DMS 273 (cell line): ENCODE results near the gene UVRAG.

ENCODE experiments used
- DNase-seq: peaks from one replicate; lab custom pipeline; 2025; ENCODE audit not compliant: unreplicated experiment; lab: John Stamatoyannopoulos, UW

The UVRAG gene

DNA sequence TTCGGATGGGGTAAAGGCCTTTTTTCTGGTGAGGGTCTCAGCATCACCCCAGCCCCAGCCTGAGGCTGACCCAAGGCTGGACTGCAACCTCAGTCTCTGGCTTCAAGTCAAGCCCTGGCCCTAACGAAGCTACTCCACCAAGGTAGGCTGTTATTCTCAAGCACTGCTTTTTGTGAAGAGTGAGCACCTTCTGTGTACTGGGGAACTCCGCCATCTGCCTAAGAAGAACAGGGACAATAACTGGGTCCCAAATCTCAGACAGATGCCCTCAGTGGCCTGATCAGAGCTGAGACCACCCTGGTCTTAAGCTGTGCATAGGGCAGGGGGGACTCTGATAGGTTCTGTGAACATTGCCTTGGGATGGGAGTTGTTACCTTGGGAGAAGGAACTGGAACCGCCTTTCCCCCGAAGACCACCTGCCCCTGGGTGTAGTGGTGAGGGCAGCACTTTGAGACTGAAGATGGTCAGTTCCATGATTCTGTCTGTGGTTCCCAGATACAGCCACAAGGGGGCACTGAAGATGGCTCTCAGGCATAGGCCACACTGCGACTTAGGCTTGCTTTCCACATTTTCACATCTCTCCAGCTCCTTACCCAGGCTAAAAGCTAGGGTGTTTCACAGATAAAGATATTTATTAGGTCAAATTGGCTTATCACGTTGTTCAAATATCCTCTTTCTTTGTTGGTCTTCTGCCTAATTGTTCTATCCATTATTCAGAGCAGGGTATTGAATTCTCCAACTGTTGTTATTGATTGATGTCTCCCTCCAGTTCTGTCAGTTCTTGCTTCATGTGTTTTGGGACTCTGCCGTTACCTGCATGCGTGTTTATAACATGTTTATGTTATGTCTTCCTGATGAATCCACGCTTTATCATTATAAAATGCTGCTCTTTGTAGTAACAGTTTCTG lies 11.8 kb upstream of the UVRAG start:
- peak; percentile 68 for DNase-seq

DNA sequence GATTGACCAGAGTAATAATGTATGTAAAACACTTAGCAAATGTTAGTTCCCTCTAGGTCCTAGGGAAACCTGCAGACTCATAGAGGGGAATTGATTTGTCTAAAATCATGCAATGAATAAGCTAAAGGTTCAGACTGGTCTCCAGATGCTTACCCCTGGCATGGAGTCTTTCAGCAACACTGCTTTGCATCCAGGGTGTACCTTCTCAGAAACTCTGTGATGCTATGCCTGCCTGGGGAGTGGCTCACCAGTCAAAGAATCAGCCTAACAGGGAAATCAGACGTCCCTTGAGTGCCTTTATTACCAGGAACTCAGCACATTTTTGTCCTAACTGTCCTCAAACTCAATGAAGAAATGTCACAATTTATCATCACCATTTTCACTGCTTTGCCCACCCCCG lies 5.9 kb upstream of the UVRAG start:
- no peak for DNase-seq

DNA sequence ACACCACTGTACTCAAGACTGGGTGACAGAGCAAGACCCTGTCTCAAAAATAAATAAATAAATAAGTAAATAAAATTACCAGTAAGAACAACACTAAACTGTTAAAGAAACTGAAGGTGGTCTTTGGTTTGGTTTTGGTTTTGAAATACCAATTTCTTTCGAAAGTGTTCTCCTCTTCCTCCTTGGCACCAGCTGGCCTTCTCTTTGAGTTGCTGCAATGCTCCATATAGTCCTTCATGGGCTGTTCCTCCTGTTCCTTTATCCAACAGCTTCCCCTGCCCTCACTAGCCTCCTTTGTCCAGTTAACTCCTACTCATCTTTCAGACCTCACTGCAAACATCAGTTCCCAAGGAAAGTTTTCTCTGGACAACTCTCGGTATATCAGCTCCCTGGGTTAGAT lies 5.0 kb upstream of the UVRAG start:
- DNase-seq = no peak

DNA sequence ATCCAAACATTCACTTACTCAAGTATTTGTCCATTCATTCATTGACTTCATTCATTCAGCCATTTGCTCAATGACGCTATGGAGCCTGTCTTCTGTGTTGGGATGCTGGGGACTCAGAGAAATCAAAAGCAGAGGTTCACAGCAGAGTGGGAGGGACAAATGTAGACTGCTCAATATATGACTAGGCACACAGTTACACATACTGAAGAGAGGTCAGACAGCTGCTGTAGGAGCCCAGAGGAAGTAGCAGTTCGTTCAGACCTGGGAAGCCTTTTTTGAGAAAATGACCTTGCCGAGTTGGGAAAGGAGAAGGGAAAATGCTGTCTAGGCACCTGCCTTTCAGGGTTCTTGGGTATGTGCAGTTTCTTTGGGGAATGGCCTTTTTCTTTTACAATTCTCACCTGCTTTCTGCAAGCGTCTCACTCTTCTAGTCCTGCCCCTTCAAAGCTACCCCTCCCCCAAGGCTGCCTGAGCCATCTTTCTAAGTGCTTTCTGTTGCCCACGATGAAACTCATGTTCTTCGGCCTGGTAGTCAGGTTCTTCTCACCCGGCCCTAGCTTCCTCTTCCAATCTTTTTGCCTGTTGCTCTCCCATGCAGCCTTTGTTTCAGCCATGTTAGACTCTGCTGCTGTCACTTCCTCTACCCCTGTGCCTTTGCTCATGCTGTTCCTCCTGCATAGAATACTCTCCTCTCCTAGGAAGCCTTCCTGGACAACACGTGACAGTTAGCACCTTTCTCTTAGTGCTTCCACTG lies 4.2 kb upstream of the UVRAG start:
- no peak for DNase-seq

DNA sequence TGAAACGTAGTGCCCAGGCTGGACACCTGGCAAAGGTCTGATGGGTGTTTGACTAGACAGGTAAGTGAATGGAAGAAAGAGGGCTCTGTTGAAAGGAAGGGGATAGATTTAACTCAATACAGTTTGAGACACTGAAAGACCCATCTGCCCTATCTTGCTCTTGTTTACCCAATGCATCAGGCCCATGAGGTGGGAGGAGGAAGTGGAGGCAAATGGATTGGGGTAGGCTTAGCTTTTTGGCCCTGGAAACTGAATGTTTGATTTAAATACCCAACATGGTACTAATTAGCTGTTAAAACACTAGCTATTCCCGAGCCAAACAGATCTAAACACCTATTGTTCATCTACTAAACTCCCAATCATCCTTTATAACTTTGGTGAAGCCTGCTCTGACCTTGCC lies 3.5 kb upstream of the UVRAG start:
- DNase-seq = no peak

DNA sequence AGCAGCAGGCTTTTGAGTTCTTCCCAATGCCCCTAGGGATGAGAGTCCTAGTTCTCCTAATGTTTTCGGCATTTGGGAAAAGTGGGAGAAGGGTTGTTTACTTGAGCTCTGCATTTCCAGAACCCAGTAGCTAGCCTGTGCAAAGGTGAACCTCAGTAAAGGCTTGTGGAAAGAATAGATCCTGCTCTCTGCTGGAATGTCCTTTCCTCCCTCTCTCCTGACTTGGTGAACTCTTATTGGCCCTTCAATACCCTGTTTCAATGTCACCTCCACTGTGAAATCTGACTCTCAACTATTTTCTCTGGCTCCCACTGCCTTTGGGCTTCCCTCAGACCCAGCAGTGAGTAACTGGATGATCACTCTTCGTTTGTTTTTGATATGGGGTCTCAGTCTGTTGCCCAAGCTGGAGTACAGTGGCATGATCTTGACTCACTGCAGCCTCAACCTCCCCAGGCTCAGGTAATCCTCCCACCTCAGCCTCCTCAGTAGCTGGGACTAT lies 2.4 kb upstream of the UVRAG start:
- DNase-seq = no peak

DNA sequence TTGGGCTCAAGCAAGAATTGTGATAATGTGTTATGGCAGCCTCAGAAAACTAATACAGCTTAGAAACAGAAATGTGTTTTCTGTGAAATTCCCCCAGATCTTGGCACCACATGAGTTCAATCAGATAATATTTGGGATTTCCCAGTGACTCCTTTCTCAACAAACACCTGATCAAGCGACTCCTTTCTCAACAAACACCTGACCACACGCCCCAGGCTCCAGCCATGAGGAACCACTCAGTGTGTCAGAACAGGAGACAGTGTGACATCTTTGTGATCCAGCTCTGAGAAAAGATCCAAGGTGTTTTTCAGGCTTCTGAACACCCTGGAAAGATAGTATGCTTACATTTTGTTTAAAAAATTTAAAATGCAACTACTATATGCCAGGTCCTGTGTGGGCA lies 1.9 kb upstream of the UVRAG start:
- no peak for DNase-seq

DNA sequence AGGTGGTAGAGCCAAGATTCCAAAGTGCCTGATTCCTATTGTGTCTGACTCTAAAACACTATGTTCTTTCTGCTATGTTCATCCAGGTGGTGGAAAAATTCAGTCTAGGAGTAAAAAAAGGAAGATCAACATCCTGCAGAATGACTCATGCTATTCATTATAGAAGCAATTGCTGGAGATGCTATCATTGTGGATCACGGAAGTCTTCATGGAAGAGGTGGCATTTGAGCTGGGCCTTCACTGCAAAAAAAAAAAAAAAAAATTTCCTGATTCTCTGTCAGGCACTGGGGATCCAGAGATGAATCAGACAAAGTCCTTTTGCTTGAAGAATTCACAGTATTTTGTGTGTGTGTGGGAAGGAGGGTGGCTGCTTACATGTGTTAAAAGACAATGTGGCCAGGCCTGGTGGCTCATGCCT lies 1.4 kb upstream of the UVRAG start:
- no peak for DNase-seq

DNA sequence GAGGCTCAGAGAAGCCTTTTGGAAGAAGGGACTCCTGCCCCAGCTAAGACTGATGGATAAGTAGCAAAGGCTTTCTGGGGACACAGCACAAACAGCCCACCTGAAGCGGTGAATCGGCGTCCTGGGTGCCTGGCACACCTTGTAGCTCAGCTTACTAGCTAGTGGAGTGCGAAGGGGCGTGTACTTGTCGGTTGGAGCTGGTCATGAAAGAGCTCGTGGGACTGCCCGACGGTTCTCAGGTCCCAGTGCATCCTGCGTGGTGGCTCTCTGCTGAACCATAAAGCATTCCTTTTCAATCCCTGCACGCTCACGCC lies 690 bp upstream of the UVRAG start:
- no peak for DNase-seq

DNA sequence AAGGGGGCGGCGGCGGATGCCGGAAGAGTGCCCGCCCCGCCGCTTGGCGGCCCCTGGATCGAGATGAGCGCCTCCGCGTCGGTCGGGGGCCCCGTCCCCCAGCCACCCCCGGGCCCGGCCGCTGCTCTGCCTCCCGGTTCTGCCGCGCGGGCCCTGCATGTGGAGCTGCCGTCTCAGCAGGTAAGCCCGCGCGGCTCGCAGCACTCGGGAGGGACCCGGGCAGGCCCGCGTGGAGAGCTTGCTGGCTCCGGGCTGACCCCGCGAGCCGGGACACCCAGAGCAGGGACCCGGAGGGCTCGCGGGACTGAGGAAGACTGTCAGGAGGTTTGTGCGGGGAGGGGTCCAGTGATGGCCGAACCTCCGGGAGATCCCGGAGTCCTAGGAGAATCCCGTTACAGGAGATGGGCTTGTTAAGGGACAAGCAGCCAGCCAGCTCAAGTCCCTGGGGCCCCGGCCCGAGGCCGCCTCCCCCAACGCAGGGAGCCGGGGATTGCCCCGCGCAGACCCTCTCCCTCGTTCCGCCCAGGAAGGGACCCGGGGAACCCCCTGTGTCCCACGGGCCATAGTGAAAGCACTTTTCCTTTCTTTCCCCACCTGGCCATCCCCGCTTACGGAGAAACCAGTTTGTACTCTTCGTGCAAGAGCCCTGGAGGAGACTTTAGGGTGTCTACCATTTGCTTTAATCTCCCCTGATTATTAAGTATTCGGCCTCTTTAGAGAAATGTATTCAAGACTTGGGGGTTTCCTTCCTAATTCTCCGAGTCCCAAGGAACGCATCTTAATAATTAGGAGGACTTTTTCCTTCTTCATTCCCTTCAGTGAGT lies 547 bp downstream of the UVRAG start:
- peak; percentile 72 for DNase-seq

DNA sequence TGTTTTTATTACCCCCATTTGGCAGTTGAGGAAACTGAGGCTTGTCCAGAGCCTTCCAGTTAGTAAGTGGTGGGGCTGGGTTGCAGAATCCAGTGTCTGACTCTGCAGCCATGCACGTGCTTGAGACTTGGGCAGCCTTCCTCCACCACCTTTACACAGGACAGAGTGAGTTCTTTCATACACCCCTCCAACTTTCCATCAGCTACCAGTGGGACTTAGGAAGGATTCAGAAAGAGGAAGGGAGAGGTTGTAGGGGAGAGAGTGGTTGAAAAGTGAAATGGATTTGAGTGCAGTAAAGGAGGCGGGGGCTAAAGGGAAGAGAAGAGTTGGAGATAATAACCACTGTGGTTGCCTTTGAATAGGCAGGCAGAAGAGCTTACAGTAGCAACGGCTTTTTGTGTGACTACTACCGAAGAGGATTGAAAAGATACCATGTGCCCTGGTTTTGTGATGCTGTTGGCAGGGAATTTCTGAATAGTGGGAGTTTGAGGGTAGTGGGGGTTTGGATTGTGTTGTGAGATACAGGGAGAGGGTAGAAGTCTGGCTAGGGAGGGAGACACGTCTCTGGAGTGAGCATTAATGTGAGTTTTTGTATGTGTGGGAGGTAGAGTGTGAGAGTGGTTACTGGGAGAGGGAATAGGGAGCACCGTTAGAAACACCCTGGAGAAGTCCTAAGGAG lies 1.7 kb downstream of the UVRAG start:
- DNase-seq = peak; percentile 46

DNA sequence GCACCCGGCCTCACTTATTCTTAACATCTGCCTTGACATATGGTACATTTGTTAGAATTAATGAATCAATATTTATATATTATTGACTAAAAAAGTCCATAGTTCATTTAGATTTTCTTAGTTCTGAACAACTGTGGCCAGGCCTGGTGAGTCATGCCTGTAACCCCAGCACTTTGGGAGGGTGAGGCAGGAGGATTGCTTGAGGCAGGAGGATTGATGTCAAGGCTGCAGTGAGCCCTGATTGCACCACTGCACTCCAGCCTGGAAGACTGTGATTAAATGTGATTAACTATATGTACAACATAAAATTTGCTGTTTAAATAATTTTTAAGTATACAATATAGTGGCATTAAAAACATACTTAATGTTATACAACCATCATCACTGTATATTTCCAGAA lies 5.6 kb downstream of the UVRAG start:
- no peak for DNase-seq

DNA sequence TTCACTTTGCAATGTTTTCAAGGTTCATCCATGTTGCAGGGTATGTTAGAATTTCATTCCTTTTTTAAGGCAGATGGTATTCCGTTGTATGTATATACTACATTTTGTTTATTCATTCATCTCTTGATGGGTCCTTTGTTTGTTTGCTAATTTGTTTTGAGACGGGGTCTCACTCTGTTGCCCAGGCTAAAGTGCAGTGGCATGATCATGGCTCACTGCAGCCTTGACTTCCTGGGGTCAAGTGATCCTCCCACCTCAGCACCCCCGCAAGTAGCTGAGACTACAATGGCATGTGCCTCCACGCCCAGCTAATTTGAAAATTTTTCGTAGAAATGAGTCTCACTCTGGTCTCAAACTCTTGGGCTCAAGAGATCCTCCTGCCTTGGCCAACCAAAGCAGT lies 6.2 kb downstream of the UVRAG start:
- no peak for DNase-seq

DNA sequence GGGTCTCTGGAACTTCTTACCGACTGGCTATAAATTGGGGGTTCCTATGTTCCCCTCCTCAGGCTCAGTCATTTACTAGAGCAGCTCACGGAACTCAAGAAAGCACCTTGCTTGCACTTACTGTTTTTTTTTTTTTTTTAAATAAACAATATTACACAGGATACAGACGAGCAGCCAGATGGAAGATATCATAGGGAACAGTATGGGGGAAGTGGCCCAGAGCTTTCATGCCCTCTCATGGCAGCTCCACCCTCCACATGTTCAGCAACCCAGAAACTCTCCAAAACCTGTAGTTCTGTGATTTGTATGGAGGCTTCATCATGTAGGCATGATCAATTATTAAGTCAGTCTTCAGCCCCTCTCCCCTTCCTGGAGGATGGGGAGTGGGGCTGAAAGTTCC lies 7.5 kb downstream of the UVRAG start:
- DNase-seq = no peak

DNA sequence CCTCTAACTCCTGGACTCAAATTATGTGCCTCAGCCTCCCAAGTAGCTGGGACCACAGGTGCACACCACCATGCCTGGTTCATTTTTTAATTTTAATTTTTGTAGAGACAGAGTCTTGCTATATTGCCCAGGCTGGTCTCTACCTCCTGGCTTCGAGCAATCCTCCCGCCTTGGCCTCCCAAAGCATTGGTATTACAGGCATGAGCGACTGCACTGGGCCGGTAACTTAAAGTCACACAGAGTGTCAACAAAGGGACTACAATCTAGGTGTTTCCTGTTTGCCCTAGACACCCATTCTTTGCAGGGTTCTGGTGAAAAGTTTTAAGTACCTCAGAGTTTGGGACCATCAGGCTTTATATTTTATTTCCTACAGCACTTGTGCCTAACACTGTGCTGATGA lies 8.4 kb downstream of the UVRAG start:
- DNase-seq = no peak

DNA sequence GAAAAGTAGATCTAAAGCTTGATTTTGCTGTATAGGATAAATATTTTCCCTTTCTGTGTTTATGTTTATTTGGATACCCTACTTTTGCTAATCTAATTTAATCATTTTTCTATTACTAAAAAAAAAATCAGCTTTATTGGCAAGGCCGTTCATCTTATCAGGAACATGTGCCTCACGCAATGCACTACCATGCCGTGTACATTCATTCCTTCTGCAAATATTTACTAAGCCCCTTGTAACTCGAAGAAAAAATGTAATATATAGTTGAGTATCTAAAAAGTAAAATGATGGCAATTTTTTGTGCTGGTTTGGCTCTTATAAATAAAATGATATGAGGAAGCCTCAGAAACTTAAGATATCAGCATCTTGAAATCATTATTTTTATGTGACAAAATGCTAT lies 8.9 kb downstream of the UVRAG start:
- DNase-seq = no peak

DNA sequence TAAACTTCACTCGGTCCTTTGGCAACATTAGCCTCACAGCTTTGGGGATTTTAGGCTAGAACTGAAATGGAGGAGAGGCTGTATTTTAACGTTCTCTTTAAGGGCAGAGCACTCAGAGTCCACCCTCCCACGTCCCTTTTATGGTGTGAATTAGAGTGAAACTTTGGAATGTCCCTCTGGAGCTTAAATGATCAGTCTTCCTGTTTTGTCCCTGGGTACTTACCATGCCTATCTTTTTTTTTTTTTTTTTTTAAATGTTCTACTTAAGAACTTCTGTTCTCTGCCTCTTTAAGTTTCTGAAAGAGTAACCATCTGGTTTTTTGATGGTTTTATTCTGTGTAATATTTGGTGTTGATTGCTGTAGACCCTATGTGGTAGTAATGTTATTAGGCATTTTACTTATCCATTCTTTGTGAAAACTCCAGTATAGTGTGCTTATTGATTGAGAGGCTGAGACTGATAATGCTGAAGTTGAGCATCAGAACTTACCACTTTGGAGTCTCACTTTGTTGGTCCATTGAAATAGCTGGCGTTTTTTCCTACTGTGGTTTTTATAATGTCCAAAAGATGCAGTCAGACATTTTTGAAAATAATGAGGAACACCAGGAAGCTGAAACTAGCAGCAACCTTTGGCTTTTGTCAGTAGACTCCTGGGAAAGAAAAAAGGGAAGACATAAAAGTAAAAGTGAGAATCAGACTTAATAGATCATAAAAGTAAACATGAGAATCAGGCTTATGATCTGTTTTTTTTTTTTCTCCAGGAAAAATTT lies 11.6 kb downstream of the UVRAG start:
- DNase-seq = no peak

DNA sequence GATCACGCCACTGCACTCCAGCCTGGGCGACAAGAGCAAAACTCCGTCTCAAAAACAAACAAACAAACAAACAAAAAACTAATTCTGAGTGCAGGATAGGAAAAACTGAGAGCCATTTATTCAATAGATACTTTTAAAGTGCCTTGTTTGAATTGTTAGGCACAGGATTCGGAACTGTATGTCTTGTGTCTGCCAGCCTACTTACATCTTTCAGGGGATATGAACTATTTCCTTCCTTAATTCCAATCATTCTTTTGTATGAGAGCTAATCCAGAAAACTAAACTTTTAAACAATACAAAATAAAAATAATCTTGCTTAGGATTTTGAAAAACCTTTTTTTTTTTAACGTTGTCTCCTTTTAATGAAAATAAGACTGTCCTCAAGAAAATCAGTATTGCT lies 12.6 kb downstream of the UVRAG start:
- no peak for DNase-seq

DNA sequence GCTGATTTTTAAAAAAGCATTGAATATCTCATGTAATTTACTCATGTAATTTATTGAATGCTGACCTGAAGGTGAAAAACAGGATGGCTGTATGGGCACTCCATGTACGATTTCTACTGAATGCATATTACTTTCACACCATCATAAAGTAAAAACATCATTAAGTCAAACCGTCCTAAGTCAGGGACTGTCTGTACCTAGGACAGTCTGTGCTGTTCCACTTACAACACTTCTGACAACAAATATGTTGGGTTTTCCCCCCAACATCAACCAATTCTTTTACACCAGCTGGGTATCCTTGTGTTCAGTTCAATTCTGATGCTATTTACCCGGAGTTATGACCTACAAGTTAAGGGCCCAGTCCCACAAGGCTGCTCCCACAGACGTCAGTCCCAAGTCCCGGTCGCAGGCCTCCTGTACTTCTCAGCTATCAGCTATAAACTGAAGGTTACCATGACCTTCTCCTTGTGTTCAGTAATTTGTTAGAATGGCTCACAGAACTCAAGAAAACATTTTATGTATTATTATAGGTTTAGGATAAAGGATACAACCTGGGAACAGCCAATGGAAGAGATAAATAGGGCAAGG lies 17.0 kb downstream of the UVRAG start:
- DNase-seq = no peak

DNA sequence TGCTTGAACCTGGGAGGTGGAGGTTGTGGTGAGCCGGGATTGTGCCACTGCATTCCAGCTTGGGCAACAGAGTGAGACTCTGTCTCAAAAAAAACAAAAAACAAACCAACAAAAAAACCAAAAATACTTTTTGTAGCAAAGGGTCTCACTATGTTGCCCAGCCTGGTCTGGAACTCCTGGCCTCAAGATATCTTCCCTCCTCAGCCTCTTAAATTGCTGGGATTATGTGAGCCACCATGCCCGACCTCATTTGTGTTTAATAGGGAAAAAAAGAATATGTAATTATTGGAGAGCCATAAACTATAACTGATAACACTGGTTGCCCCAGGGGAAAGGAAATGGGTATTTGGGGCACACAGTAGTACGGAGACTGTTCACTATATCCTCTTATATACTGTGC lies 19.7 kb downstream of the UVRAG start:
- no peak for DNase-seq
